ENCODE results near the gene SP4. TPM values are rescaled to one million over a fixed set of nuclear protein-coding genes. Genes with fewer than 3 reads are reported as not detected.

Gene SP4
- total RNA-seq, 2 donors from 2014 or later = 2.6 to 3.9 TPM

DNA sequence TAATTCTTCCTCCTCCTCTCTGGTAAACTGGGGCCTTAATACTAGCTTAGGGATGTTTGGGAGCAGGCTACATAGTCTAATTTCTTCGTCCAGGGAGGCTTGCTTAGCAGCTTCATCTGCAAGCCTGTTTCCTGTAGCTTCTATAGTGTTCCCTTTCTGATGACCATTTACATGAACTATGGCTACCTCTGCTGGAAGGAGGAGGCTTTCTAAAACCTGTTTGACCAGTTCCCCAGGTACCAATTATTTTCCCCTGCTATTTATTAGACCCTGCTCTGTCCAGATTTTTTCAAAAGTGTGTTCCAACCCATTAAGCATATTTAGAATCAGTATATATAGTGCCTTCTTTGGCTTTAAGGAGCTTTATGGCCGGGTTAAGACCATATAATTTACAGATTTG lies 76.1 kb downstream of the SP4 start:
- no peaks in the 10 kb centered on the region for H3K4me1 ChIP-seq
- intact Hi-C loops (cut with DNase I) = no loop called here
- TF ChIP-seq, protein P1, sequence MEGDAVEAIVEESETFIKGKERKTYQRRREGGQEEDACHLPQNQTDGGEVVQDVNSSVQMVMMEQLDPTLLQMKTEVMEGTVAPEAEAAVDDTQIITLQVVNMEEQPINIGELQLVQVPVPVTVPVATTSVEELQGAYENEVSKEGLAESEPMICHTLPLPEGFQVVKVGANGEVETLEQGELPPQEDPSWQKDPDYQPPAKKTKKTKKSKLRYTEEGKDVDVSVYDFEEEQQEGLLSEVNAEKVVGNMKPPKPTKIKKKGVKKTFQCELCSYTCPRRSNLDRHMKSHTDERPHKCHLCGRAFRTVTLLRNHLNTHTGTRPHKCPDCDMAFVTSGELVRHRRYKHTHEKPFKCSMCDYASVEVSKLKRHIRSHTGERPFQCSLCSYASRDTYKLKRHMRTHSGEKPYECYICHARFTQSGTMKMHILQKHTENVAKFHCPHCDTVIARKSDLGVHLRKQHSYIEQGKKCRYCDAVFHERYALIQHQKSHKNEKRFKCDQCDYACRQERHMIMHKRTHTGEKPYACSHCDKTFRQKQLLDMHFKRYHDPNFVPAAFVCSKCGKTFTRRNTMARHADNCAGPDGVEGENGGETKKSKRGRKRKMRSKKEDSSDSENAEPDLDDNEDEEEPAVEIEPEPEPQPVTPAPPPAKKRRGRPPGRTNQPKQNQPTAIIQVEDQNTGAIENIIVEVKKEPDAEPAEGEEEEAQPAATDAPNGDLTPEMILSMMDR (IDR thresholded peaks at IDR 0.05) = no peak
- H3K4me3 ChIP-seq = no peak overlapping the region
- H3K36me3 ChIP-seq = no peaks in the 10 kb centered on the region
- DNase-seq = no peak
- H3K9ac ChIP-seq (ENCODE audit: low read depth in 2 of 2, low read length in 2 of 2) = no peak overlapping the region
- H3K9me3 ChIP-seq = no peaks in the 10 kb centered on the region
- H3K27ac ChIP-seq = no peak overlapping the region
- H3K27me3 ChIP-seq = no peaks in the 10 kb centered on the region

DNA sequence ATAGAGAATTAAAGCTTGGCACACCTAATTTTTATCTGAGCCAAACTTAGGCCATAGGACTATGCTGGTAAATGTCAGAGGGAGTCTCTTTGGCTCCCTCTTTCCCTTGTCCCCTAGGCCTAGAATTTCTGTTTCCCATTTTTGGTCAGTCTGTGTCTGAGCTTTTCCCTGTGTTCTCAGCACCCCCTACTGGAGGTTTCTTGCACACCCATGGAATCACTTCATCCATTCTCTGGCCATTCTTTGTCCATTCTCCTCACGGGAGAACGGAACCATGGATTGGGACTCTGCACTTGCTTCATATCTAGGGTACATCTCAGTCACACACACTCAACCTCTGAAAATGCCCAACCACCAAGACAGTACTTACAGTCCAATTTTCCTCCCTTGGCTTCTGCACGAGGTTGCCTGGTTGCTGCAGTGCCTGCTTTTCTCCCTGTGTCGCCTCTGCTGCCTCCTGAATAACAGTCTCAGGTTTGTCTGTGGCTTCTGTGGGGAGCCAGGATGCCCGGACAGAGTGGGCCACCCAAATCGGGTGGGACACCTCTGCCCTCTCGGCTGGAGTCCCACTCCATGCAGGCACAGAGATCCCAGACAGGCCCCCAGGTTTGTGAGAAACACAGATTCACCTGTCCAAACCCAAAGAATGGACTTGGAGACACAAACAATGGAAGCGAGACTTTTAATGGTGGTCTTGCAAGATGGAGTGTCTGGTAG lies 79.9 kb downstream of the SP4 start:
- Histone ChIP-seq H3K9ac (ENCODE audit: low read depth in 2 of 2, low read length in 2 of 2) (no peak overlapping the region), H3K9me3 (no peaks in the 10 kb centered on the region), H3K27me3 (no peaks in the 10 kb centered on the region), H3K4me3 (no peak overlapping the region), H3K4me1 (no peaks in the 10 kb centered on the region), H3K27ac (no peak overlapping the region), H3K36me3 (no peaks in the 10 kb centered on the region)
- TF ChIP-seq, protein P1 (IDR thresholded peaks at IDR 0.05) = peak; percentile 65
- intact Hi-C loops (cut with DNase I) = loop anchor here (2.0 to 5.0 kb wide), 2 partner anchors 247 to 730 kb away; no protein-coding TSS in a partner anchor
- DNase-seq = peak; percentile 67

DNA sequence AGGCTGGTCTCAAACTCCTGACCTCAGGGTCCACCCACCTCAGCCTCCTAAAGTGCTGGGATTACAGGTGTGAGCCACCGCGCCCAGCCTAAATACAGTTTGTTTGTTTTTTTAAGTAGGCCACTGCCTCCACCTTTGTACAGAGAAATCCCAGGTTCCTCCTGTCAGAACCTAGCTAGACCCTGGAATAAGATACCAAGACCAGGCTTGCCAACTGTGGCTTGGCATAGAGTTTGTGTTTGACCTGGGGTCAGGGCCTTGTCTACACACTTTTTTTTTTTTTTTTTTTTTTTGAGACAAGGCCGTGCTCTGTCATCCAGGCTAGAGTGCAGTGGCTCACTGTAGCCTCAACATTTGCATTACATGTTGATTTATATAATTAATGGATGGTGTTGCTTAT lies 80.7 kb downstream of the SP4 start:
- intact Hi-C loops (cut with DNase I) = loop anchor here (5.0 kb wide), 1 partner anchor 731 kb away; no protein-coding TSS in a partner anchor
- no peaks in the 10 kb centered on the region for H3K4me1 ChIP-seq
- no peaks in the 10 kb centered on the region for H3K9me3 ChIP-seq
- H3K9ac ChIP-seq (ENCODE audit: low read depth in 2 of 2, low read length in 2 of 2) = no peak overlapping the region
- no peaks in the 10 kb centered on the region for H3K27me3 ChIP-seq
- DNase-seq = no peak
- H3K4me3 ChIP-seq = no peak overlapping the region
- no peaks in the 10 kb centered on the region for H3K36me3 ChIP-seq
- no peak overlapping the region for H3K27ac ChIP-seq
- TF ChIP-seq, protein P1 (IDR thresholded peaks at IDR 0.05) = no peak

DNA sequence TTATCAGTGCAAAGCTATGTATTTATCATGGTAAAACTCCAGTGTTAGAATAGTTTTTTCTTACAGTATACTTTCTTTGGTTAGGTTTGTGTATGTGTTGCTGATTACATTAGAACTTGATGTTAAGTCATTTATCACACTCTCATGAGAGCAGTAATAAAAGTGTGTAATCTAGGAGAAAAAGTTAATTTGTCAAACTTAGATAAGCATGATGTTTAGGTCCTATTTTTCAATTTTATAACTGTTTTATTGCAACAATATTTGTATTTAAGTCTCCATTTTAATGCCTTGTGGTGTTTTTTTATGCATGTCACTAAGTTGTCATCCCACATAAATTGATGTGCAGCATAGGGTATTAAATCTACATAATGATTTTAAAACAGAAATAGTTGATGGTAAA lies 86.2 kb downstream of the SP4 start:
- Histone ChIP-seq H3K9ac (ENCODE audit: low read depth in 2 of 2, low read length in 2 of 2) (no peak overlapping the region), H3K4me3 (no peak overlapping the region), H3K27me3 (no peaks in the 10 kb centered on the region), H3K27ac (no peak overlapping the region), H3K9me3 (no peaks in the 10 kb centered on the region), H3K4me1 (no peaks in the 10 kb centered on the region), H3K36me3 (no peaks in the 10 kb centered on the region)
- intact Hi-C loops (cut with DNase I) = no loop called here
- no peak for DNase-seq
- TF ChIP-seq, protein P1 (IDR thresholded peaks at IDR 0.05) = no peak

DNA sequence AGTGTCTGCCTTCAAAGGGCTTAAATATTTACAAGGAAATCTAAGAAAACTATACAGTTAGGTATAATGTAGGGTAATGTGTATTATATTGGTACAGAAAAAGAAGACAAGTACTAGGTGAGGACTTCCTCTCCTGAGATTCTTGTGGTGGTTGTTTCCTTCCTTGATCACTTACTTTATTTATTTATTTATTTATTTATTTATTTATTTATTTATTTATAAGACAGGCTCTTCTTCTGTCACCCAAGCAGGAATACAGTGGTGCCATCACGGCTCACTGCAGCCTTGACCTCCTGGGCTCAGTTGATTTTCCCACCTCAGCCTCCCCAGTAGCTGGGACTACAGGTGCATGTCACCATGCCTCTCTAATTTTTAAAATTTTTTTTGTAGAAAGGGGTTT lies 96.8 kb downstream of the SP4 start:
- Histone ChIP-seq H3K9ac (ENCODE audit: low read depth in 2 of 2, low read length in 2 of 2) (no peak overlapping the region), H3K27me3 (no peaks in the 10 kb centered on the region), H3K4me1 (no peaks in the 10 kb centered on the region), H3K36me3 (no peaks in the 10 kb centered on the region), H3K9me3 (no peaks in the 10 kb centered on the region), H3K4me3 (no peak overlapping the region), H3K27ac (no peak overlapping the region)
- intact Hi-C loops (cut with DNase I) = no loop called here
- TF ChIP-seq, protein P1 (IDR thresholded peaks at IDR 0.05) = no peak
- no peak for DNase-seq

All from colonic mucosa (tissue), 4 donors.